Fibroblast of the aortic adventitia (primary cell): ENCODE data around the gene KYAT1. TPM values are rescaled to one million over a fixed set of nuclear protein-coding genes. Genes with fewer than 3 reads are reported as not detected.

Source experiments
- DNase-seq: peaks from one replicate; pipeline ENCODE4 v3.0.0-alpha.2; 2010; ENCODE audit warnings: low read depth
- H3K4me3 ChIP-seq: 2 replicates; pipeline ENCODE4 v1.5.1; 2011; ENCODE audit warnings: low read depth, mild to moderate bottlenecking, control low read depth, low read length, moderate library complexity
- CTCF ChIP-seq: IDR thresholded peaks from 2 replicates; pipeline ENCODE4 v1.5.1; 2011; ENCODE audit warnings: mild to moderate bottlenecking, low read length, control low read depth, inconsistent platforms; ENCODE audit not compliant: insufficient read depth
- total RNA-seq: library from RNA; depleted of rRNA; stranded (reverse); fragments of >200 nt; gene quantifications from 2 replicates; pipeline ENCODE4 v1.2.3, GENCODE V29; 2012; ENCODE audit warnings: low replicate concordance

KYAT1 gene
- total RNA-seq, 1 donor: 6.8 TPM

GRCh38 chr9:128908372-128908771 lies 26.6 kb upstream of the KYAT1 start:
- H3K4me3 ChIP-seq: no peak overlapping the region
- TF ChIP-seq CTCF: no peak
- no peak for DNase-seq

GRCh38 chr9:128906741-128907140 lies 25.0 kb upstream of the KYAT1 start:
- no peak for DNase-seq

GRCh38 chr9:128905964-128906363 lies 24.2 kb upstream of the KYAT1 start:
- no peak for TF ChIP-seq CTCF
- no peak overlapping the region for H3K4me3 ChIP-seq
- no peak for DNase-seq

More at GRCh38 chr9:128906741-128907140, 25.0 kb upstream of the KYAT1 start:
- TF ChIP-seq CTCF: no peak
- no peak overlapping the region for H3K4me3 ChIP-seq

GRCh38 chr9:128903871-128904620 lies 22.3 kb upstream of the KYAT1 start:
- no peak overlapping the region for H3K4me3 ChIP-seq
- no peak for DNase-seq
- TF ChIP-seq CTCF: no peak

GRCh38 chr9:128903079-128903461 lies 21.3 kb upstream of the KYAT1 start:
- TF ChIP-seq CTCF: no peak
- no peak for DNase-seq
- H3K4me3 ChIP-seq: no peak overlapping the region

- DNase-seq: no peak
- no peak for TF ChIP-seq CTCF
- H3K4me3 ChIP-seq: no peak overlapping the region
These were observed 20.8 kb upstream of the KYAT1 start for GRCh38 chr9:128902351-128903078.
